ENCODE data around the gene STT3A. TPM values are rescaled to one million over a fixed set of nuclear protein-coding genes. Genes with fewer than 3 reads are reported as not detected.

The STT3A gene
- total and polyA plus RNA-seq, 2 of the 13 experiments (the other 11 are each of a cell fraction or from before 2014, with no cell fraction given), result 229 to 319 TPM

DNA sequence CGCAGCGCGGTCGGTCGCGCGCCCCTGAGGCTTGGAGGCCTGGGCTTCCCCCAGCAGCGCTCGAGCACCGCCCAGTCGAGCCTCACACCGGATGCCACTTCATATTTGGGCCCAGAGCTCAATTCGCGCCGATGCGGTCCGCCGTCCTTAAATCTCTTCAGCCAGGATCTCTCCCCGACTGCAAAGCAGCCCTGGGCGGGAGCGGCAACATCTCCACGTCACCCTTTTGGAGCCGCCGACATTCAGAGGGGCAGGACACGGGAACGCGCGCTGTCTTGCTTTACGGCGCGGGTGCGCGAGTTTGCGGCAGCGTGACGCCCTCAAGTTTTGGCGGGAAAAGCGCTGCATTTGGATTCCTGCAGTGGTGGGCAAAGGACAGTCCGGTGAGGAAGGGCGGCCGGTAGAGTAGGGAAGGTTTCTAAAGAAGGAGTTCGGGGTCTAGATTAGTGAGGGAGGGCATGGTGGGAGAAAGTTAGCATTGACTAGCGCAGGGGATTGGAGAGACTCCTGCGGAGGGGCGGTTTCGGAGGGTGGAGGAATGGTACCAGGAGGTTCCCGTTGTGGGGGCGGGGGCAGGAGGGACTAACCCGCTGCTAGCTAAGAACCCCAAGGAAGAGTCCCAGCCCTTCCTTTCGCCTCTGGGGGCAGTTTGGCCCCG is 33.1 kb downstream of the STT3A start (continued):
- TF ChIP-seq, protein P1, sequence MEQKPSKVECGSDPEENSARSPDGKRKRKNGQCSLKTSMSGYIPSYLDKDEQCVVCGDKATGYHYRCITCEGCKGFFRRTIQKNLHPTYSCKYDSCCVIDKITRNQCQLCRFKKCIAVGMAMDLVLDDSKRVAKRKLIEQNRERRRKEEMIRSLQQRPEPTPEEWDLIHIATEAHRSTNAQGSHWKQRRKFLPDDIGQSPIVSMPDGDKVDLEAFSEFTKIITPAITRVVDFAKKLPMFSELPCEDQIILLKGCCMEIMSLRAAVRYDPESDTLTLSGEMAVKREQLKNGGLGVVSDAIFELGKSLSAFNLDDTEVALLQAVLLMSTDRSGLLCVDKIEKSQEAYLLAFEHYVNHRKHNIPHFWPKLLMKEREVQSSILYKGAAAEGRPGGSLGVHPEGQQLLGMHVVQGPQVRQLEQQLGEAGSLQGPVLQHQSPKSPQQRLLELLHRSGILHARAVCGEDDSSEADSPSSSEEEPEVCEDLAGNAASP (CRISPR knock-in tag; IDR thresholded peaks at IDR 0.05; ENCODE audit: borderline replicate concordance), result 0 out of 2 replicates have a peak, but pooled peaks have one; percentile 30
- TF ChIP-seq NR1H2 (CRISPR knock-in tag; IDR thresholded peaks at IDR 0.05; ENCODE audit: borderline replicate concordance, low read depth) (0 out of 2 replicates have a peak, but pooled peaks have one; percentile 61), PAWR (CRISPR knock-in tag; IDR thresholded peaks at IDR 0.05; ENCODE audit: borderline replicate concordance) (no peak), RXRB (CRISPR knock-in tag; IDR thresholded peaks at IDR 0.05; ENCODE audit: borderline replicate concordance) (peak; percentile 65; the same call in 1 of the 2 replicates), EHMT2 (IDR thresholded peaks at IDR 0.05; ENCODE audit: borderline replicate concordance, low read depth, low read length) (no peak; the same call in 1 of the 2 replicates), ADNP (CRISPR knock-in tag; IDR thresholded peaks at IDR 0.05) (no peak), KDM4B (CRISPR knock-in tag; IDR thresholded peaks at IDR 0.05) (no peak), EZH2 (conservative IDR thresholded peaks at IDR 0.05; ENCODE audit: low read depth, low read length) (no peak), FOXA3 (CRISPR knock-in tag; IDR thresholded peaks at IDR 0.05) (peak; percentile 53; the same call in 1 of the 2 replicates), MBD4 (IDR thresholded peaks at IDR 0.05; ENCODE audit: borderline replicate concordance, low read length) (no peak), ZNF17 (CRISPR knock-in tag; IDR thresholded peaks at IDR 0.05) (no peak), GPN1 (CRISPR knock-in tag; IDR thresholded peaks at IDR 0.05; ENCODE audit: borderline replicate concordance) (no peak), KAT7 (CRISPR knock-in tag; IDR thresholded peaks at IDR 0.05; ENCODE audit: borderline replicate concordance) (peak; percentile 86), ZNF782 (CRISPR knock-in tag; IDR thresholded peaks at IDR 0.05; ENCODE audit: borderline replicate concordance) (0 out of 2 replicates have a peak, but pooled peaks have one; percentile 73), ZNF790 (CRISPR knock-in tag; IDR thresholded peaks at IDR 0.05; ENCODE audit: borderline replicate concordance) (no peak; the same call in 1 of the 2 replicates), ZNF557 (CRISPR knock-in tag; IDR thresholded peaks at IDR 0.05) (peak; percentile 60), HMG20A (CRISPR knock-in tag; IDR thresholded peaks at IDR 0.05; ENCODE audit: borderline replicate concordance) (no peak), SP2 (CRISPR knock-in tag; IDR thresholded peaks at IDR 0.05) (peak; percentile 60), NRL (CRISPR knock-in tag; IDR thresholded peaks at IDR 0.05; ENCODE audit: borderline replicate concordance) (peak; percentile 94)
- TF ChIP-seq, protein P2, sequence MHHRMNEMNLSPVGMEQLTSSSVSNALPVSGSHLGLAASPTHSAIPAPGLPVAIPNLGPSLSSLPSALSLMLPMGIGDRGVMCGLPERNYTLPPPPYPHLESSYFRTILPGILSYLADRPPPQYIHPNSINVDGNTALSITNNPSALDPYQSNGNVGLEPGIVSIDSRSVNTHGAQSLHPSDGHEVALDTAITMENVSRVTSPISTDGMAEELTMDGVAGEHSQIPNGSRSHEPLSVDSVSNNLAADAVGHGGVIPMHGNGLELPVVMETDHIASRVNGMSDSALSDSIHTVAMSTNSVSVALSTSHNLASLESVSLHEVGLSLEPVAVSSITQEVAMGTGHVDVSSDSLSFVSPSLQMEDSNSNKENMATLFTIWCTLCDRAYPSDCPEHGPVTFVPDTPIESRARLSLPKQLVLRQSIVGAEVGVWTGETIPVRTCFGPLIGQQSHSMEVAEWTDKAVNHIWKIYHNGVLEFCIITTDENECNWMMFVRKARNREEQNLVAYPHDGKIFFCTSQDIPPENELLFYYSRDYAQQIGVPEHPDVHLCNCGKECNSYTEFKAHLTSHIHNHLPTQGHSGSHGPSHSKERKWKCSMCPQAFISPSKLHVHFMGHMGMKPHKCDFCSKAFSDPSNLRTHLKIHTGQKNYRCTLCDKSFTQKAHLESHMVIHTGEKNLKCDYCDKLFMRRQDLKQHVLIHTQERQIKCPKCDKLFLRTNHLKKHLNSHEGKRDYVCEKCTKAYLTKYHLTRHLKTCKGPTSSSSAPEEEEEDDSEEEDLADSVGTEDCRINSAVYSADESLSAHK (CRISPR knock-in tag; IDR thresholded peaks at IDR 0.05; ENCODE audit: borderline replicate concordance), result no peak
- TF ChIP-seq, protein P3, sequence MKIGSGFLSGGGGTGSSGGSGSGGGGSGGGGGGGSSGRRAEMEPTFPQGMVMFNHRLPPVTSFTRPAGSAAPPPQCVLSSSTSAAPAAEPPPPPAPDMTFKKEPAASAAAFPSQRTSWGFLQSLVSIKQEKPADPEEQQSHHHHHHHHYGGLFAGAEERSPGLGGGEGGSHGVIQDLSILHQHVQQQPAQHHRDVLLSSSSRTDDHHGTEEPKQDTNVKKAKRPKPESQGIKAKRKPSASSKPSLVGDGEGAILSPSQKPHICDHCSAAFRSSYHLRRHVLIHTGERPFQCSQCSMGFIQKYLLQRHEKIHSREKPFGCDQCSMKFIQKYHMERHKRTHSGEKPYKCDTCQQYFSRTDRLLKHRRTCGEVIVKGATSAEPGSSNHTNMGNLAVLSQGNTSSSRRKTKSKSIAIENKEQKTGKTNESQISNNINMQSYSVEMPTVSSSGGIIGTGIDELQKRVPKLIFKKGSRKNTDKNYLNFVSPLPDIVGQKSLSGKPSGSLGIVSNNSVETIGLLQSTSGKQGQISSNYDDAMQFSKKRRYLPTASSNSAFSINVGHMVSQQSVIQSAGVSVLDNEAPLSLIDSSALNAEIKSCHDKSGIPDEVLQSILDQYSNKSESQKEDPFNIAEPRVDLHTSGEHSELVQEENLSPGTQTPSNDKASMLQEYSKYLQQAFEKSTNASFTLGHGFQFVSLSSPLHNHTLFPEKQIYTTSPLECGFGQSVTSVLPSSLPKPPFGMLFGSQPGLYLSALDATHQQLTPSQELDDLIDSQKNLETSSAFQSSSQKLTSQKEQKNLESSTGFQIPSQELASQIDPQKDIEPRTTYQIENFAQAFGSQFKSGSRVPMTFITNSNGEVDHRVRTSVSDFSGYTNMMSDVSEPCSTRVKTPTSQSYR (CRISPR knock-in tag; IDR thresholded peaks at IDR 0.05; ENCODE audit: borderline replicate concordance), result no peak; the same call in 1 of the 2 replicates
- TF ChIP-seq, protein P4, sequence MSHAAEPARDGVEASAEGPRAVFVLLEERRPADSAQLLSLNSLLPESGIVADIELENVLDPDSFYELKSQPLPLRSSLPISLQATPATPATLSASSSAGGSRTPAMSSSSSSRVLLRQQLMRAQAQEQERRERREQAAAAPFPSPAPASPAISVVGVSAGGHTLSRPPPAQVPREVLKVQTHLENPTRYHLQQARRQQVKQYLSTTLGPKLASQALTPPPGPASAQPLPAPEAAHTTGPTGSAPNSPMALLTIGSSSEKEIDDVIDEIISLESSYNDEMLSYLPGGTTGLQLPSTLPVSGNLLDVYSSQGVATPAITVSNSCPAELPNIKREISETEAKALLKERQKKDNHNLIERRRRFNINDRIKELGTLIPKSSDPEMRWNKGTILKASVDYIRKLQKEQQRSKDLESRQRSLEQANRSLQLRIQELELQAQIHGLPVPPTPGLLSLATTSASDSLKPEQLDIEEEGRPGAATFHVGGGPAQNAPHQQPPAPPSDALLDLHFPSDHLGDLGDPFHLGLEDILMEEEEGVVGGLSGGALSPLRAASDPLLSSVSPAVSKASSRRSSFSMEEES (CRISPR knock-in tag; IDR thresholded peaks at IDR 0.05), result peak; percentile 57; the same call in 1 of the 2 replicates
